ENCODE results near the gene RALGPS1.

- TF ChIP-seq CTCF (IDR thresholded peaks at IDR 0.05; ENCODE audit: low read length) (no peak), EZH2 (optimal IDR thresholded peaks at IDR 0.05; ENCODE audit: low read depth, low read length) (no peak)
Measured at GRCh38 chr9:127258606-127259471, 344.3 kb downstream of the RALGPS1 start.
